ENCODE measurements around the gene CDC42EP5.

The CDC42EP5 gene

GRCh38 chr19:54456423-54457373 lies 16.4 kb downstream of the CDC42EP5 start:
- TF ChIP-seq ZFX (IDR thresholded peaks at IDR 0.05): no peak
- TF ChIP-seq, protein P1, sequence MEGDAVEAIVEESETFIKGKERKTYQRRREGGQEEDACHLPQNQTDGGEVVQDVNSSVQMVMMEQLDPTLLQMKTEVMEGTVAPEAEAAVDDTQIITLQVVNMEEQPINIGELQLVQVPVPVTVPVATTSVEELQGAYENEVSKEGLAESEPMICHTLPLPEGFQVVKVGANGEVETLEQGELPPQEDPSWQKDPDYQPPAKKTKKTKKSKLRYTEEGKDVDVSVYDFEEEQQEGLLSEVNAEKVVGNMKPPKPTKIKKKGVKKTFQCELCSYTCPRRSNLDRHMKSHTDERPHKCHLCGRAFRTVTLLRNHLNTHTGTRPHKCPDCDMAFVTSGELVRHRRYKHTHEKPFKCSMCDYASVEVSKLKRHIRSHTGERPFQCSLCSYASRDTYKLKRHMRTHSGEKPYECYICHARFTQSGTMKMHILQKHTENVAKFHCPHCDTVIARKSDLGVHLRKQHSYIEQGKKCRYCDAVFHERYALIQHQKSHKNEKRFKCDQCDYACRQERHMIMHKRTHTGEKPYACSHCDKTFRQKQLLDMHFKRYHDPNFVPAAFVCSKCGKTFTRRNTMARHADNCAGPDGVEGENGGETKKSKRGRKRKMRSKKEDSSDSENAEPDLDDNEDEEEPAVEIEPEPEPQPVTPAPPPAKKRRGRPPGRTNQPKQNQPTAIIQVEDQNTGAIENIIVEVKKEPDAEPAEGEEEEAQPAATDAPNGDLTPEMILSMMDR (conservative IDR thresholded peaks at IDR 0.05): no peak
- no peak overlapping the region for H3K27ac ChIP-seq

- no peak overlapping the region for H3K27ac ChIP-seq
- TF ChIP-seq, protein P1 (conservative IDR thresholded peaks at IDR 0.05): no peak
- TF ChIP-seq ZFX (IDR thresholded peaks at IDR 0.05): no peak
These were observed 17.2 kb downstream of the CDC42EP5 start for GRCh38 chr19:54455786-54456422.

- no peak overlapping the region for H3K27ac ChIP-seq
- no peak for TF ChIP-seq ZFX (IDR thresholded peaks at IDR 0.05)
- TF ChIP-seq, protein P1 (conservative IDR thresholded peaks at IDR 0.05): no peak
These were observed 18.1 kb downstream of the CDC42EP5 start for GRCh38 chr19:54454781-54455675.

DNA sequence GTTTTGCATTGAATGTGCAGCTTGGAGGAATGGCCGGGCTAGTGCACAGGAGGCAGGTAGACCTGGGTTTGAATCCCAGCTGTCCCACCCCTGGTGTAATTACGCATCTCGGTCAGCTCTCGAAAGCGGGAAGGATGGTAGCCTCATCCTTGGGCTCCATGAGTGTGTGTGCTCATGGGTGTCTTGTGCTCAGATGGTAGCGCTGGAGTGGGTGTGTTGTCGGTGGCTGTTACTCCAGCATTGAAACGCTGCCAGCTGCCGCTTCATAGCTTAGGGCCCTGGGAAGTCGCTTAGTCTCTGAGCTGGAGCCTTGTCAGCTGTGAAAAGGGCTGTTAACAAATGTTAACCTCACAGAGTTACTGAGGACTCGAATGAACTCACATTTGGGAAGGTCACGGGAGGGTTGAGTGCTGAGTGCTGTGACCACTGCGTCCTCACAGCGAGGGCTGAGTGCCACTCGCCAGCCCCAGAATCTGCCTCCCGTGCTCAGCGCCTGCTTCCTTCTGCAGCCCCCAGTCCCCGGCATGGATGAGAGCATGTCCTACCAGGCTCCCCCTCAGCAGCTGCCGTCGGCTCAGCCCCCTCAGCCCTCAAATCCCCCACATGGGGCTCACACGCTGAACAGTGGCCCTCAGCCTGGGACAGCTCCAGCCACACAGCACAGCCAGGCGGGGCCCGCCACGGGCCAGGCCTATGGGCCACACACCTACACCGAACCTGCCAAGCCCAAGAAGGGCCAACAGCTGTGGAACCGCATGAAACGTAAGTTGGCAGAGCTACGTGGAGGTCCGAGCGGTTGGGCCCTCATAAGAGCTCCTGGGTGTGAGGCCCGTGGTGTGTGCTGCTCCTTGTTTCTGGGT lies 18.9 kb downstream of the CDC42EP5 start:
- H3K27ac ChIP-seq: no peak overlapping the region
- TF ChIP-seq, protein P1 (conservative IDR thresholded peaks at IDR 0.05): no peak

- no peak overlapping the region for H3K27ac ChIP-seq
- TF ChIP-seq ZFX (IDR thresholded peaks at IDR 0.05): no peak
- TF ChIP-seq, protein P1 (conservative IDR thresholded peaks at IDR 0.05): no peak
These were observed 20.5 kb downstream of the CDC42EP5 start for GRCh38 chr19:54452626-54453025.

- TF ChIP-seq ZFX (IDR thresholded peaks at IDR 0.05): no peak
- TF ChIP-seq, protein P1 (conservative IDR thresholded peaks at IDR 0.05): no peak
These were observed 21.1 kb downstream of the CDC42EP5 start for GRCh38 chr19:54451997-54452396.

More at GRCh38 chr19:54451997-54452396, 21.1 kb downstream of the CDC42EP5 start:
- H3K27ac ChIP-seq: no peak overlapping the region
